HUDEP-2 (cell line): ENCODE measurements around the gene DCLRE1B.
A peak's percentile ranks its signal among the peaks of the same experiment; 100 is the strongest.

ENCODE experiments used
- DNase-seq, 76 experiments: peaks; one replicate each; lab custom pipeline; 2025; ENCODE audit not compliant: unreplicated experiment in 76 of 76; lab: John Stamatoyannopoulos, UW

The DCLRE1B gene

DNA sequence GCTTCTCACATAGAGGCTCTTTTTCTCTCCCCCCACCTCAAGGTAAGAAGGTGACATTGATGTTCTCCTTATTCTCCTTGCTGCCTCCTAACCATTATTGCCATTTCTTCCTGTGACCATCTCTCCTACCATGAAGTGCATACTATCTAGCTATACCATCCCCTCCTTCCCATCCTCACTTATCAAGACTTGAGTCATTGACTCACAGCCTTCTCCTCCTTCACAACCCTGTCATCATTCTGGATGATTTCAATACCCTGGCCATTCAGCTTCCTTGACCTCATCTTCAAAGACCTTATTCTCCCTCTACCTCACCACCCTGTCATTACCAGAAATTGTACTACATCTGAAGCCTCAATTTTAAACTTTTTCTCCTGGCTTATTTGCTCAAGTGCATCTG lies 13.1 kb downstream of the DCLRE1B start:
- peak in 4 of 76 experiments; percentile 3 to 18 (median 10) for DNase-seq

DNA sequence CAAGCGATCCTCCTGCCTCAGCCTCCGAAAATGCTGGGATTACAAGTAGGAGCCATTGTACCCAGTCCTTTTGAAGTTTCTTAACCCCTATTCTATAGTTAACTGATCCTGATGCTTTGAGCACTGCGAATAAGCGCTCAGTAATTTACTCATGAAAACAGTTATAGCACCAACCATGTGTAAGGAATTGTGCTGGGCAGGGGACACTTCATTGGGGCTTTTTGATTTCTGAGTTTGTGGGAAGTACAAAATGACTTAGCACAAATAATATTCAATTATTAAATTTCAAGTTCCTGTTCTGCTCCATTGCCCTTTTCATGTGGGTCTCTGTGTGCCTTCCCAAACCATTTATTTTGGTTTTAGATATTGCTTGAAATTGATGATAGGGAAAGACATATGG lies 17.8 kb downstream of the DCLRE1B start:
- DNase-seq, result no peak

DNA sequence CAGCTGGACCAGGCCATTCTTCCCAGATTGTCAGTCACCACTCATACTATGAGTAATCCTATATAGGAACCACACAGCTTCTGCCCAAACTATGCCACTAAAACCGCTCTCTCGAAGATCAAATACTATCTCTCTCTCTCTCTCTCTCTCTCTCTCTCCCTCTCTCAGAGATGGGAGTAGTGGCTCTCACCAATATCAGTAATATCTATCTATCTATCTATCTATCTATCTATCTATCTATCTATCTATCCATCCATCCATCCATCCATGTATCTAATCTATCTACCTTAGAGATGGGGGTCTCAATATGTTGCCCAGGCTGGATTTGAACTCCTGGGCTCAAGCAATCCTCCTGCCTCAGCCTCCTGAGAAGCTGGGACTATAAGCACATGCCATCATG lies 19.3 kb downstream of the DCLRE1B start:
- DNase-seq, result no peak

DNA sequence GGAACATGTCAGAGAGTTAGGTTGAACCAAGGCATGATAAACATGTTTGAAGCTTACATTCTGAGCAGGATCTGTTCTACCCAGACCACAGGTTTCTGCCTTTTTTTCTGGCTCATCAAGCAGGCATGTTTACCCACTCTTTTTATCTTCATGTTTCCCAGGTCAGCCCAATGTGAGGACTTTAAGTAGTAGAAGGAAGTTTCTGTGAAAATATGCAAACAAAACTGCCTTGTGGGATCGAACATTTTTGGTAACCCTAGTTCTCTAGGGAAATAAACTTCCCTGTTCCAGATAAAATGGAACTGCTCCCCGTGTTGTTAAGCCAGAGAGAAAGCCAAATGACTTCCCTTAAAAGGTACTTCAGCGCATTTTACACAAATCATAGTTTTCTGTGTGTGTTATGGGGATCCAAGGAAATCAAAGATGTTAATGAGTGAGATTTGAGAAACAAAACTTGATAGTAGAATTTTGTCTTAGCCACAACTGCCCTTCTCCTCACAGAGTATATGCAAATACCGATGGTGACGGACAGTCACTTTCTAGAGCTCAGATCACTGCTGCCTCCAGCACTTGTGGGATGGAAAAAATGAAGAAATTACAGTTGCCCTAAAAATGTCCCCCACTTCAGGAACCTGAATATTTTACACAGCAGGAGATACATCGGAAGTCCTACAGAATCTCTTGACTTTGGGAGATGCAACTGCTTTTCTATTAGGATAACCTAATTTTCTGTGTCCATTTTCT lies 23.2 kb downstream of the DCLRE1B start:
- DNase-seq, result peak in 7 of 76 experiments; percentile 3 to 41 (median 20)

DNA sequence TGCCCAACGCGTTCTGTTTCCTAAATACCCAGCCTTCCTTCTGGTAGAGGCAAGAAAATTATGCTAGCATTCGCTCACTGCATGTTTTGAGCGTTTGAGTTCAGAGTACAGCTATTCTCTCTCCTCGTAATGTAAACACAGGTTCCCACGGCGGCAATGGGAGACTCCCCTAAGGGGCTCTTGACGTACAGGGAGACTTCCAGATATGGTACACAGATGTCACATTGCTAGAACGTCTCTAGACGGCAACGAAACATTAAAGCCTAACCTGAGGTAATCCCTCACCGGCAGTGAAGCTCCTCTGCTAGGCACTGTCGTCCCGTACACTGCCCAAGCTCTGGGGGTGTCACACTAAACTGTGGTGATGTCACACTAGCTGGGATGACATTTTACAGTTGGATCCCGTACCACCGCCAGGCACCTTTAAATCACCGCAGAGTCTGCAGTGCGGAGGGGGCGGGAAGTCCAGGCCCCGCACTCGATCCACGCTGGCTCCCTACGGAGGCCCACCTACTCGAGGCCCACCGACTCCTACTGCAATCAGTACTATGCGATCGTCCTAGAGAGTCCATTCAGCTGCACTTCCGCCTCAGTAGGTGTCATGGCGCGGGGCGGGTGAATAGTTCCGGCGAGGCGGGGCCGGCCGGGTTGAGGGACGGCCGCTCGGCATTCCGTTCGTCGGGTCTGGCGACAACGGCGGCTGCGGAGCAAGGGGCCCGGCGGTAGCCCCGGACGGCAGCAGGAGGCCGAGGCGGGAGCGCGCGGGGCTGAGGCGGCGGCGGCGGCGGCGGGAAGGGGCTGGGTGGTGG lies 24.0 kb downstream of the DCLRE1B start, which contains the start of gene HIPK1:
HIPK1 (plus strand) TSS at position 384 of the 809 bp plus-strand sequence.
- DNase-seq, result peak in 75 of 76 experiments; percentile 38 to 91 (median 81)

DNA sequence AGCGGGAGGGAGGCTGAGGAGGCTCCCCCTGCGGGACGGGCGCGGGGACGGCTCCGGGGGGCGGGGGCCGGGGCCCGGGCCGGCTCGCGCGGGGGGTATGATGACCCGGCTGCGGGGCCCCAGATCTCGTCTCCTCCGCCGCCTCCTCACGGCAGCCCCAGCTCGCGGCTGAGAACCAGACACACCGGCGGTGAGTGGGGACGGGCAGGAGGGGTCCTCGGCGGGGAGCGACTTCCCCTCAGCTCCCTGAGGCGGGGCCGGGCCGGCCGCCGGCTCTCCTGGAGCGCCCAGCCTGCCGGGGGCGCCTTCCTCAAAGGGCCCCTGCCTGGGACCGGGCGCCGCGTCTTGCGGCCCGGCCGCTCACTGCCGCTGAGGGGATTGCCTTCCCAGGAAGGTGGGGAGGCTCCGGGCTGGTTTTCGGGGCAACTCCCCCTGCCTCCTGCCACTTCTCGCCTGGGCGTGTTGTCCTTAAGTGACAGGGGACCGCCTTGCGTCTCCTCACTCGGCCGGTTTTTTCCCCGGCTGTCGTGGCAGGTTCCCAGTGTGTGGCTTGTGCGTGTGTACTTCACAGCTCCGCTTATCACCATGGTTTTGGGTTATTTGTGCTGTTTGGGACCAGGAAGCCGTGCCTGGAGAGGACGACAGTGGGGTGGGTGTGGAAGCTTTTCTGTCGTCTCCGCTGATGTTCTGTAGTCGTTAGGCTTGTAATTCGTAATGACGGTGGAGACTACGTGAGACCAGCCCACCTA lies 24.8 kb downstream of the DCLRE1B start:
- DNase-seq, result peak in 60 of 76 experiments; percentile 6 to 63 (median 36)

DNA sequence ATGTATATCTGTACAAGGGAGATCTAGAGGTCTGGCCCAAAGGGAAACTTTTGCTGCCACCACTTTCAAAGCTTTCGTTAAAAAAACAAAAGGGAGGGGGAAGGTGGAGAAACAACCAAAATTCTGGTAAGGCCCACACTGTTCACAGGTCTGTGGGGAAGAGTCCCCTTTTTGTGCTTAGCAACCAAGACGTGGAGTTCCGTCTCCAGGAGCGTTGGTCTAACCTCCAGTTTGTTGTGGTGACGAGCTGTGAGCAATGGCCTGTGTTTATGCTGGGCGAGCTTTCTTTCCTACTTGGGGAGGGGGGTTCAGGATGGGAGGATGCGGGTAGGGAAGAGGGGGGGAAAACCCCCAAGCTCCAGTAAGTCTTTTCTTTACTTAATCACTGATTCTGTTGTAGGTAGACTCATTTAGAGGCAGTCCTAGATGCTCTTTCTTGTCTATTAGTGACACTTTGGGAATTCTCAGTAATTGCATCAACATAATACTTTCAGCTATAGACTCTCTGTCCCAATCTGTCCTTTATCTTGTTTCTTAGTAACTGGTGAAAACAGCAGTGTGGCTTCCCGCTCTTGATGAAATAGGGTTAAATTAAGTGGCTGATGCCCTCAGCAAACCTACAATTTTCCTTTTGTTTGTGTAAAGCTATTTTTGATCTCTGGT lies 25.5 kb downstream of the DCLRE1B start:
- DNase-seq, result peak in 23 of 76 experiments; percentile 9 to 59 (median 25)

DNA sequence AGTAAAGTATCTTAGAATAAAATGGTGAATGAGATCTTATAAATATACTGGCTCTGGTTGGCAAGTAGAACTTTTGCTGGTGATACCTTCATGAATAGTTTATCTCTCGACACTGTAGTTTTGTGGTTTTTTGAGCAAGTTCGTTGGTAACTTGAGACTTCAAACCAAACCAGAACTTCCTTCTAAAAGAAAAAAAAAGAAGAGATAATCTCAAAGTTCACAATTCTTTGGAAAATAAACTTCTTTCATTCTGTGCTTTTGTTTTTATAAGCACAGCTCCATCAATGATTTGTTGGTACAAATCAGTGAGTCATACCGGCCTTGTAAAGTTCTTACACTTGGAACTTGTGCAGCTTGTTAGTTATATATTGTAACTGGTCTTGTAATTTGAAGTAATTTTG lies 26.3 kb downstream of the DCLRE1B start:
- DNase-seq, result peak in 17 of 76 experiments; percentile 5 to 66 (median 28)

DNA sequence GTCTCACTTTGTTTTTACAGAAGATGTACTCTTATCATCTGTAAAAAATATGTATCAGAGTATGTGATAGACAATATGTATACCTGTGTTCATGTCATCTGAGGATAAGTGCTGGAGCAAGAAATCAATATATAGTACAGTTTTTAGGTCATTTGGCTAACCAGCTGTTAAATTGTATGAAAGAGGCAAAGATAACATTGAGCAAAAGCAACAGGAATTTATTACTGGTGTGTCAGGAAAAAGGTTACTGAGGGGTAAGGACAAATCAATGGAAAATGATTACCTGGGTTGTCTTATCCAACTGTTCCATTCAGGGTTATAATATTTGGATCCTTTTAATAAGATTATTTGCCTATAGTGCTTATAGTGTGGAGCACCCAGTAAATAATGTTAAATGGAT lies 28.9 kb downstream of the DCLRE1B start:
- DNase-seq, result no peak

DNA sequence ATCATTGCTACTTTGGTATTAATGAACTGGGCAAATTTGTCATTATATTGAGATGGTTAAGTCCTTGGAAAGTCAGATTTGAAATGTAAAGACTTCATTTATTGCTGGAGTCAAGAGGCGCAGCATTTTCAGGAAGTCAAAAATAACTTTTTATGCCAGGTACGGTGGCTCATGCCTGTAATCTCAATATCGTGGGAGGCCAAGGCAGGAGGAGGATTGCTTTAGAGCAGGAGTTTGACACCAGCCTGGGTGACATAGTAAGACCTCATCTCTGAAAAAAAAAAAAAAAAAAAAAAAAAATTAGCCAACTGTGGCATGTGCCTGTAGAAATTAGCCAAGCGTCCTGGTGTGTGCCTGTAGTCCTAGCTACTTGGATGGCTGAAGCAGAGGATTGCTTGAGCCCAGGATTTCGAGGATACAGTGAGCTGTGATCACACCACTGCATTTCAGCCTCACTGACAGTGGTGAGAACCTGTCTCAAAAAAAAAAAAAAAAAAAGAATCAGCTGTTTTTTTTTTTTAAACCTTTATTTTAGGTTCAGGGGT lies 29.5 kb downstream of the DCLRE1B start:
- no peak for DNase-seq

DNA sequence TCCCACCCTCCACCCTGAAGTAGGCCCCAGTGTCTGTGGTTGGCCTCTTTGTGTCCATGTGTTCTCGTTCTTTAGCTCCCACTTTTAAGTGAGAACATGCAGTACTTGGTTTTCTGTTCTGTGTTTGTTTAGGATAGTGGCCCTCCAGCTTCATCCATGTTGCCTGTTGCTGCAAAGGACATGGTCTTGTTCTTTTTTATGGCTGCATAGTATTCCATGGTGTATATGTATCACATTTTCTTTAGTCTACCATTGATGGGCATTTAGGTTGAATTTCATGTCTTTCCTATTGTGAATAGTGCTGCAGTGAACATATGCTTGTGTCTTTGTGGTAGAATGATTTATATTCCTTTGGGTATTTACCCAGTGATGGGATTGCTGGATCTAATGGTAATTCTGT lies 30.1 kb downstream of the DCLRE1B start:
- DNase-seq, result no peak

DNA sequence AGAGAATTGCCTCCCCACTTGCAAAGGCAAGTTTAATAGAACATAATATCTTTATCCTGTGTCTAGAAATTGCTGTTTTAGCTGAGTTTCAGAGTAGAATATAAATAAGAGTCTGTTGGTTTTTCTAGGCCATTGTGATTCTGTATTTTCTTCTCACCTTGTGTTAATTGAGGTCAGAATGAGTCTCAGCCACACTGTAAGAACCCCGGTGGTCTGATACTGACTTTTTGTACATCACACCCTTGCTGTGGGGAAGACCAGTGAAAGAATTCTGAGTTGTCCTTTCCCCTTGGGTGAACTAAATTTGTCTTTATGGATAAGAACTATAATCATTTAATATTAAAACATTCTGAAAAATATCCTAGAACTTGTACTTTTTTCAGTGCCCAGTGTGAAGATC lies 30.8 kb downstream of the DCLRE1B start:
- DNase-seq, result no peak

DNA sequence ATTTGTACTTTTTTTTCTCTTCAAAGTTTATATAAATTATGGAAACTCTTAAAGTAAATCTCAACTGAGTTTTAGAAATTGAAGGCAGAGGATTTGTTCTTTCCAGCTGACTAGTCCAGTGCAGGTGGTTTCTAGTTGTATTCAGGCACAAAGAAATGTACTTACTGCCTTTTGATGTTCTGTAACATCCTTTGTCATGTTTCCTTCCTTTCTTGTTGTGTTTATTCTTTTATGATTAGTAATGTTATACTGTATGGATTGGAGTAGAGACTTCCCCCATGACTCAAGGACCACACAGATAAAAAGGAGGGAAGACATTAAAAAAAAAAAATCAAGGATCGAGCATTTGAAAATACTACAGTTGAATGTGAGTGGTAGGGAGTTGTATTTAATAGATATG lies 32.0 kb downstream of the DCLRE1B start:
- no peak for DNase-seq

DNA sequence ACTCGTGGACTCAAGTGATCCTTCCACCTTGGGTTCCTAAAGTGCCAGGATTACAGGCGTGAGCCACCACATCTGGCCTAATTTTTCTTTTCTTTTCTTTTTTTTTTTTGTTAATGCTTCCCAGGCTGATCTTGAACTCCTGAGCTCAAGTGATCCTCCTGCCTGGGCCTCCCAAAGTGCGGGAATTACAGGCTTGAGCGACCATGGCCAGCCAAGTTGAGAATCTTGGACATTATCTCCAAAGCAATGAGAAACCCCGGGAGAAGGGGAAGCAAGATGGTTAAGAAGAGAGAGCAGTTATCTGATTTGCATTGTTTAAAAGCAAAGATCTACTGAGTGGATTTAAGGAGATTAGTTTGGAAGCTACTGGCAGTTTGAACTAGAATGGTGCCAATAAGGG lies 33.1 kb downstream of the DCLRE1B start:
- DNase-seq, result no peak

DNA sequence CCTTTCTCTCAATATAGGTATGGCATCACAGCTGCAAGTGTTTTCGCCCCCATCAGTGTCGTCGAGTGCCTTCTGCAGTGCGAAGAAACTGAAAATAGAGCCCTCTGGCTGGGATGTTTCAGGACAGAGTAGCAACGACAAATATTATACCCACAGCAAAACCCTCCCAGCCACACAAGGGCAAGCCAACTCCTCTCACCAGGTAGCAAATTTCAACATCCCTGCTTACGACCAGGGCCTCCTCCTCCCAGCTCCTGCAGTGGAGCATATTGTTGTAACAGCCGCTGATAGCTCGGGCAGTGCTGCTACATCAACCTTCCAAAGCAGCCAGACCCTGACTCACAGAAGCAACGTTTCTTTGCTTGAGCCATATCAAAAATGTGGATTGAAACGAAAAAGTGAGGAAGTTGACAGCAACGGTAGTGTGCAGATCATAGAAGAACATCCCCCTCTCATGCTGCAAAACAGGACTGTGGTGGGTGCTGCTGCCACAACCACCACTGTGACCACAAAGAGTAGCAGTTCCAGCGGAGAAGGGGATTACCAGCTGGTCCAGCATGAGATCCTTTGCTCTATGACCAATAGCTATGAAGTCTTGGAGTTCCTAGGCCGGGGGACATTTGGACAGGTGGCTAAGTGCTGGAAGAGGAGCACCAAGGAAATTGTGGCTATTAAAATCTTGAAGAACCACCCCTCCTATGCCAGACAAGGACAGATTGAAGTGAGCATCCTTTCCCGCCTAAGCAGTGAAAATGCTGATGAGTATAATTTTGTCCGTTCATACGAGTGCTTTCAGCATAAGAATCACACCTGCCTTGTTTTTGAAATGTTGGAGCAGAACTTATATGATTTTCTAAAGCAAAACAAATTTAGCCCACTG lies 35.5 kb downstream of the DCLRE1B start:
- DNase-seq, result no peak

DNA sequence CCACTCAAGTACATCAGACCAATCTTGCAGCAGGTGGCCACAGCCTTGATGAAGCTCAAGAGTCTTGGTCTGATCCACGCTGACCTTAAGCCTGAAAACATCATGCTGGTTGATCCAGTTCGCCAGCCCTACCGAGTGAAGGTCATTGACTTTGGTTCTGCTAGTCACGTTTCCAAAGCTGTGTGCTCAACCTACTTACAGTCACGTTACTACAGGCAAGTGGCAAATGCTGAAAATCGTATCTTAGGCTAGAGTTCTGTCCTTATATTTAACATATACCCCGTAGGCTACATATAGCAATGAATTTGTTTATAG lies 36.1 kb downstream of the DCLRE1B start:
- DNase-seq, result no peak

DNA sequence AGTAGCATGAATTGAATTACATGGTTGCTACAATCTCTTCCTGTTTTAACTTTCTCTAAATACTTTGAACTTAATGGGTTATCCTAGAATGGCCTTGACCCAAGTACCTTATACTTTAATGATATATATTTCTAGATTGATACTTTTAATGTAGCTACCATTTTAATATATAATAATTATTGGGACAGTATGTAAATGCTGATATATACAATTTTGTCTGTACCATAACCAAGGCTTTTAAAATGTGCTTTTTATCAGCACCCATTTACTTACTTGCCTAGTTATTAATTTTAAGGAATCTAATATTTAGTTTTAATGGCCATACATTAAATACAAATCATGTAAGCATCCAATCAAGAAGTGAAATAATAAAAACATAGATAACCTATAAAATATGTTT lies 37.4 kb downstream of the DCLRE1B start:
- no peak for DNase-seq

DNA sequence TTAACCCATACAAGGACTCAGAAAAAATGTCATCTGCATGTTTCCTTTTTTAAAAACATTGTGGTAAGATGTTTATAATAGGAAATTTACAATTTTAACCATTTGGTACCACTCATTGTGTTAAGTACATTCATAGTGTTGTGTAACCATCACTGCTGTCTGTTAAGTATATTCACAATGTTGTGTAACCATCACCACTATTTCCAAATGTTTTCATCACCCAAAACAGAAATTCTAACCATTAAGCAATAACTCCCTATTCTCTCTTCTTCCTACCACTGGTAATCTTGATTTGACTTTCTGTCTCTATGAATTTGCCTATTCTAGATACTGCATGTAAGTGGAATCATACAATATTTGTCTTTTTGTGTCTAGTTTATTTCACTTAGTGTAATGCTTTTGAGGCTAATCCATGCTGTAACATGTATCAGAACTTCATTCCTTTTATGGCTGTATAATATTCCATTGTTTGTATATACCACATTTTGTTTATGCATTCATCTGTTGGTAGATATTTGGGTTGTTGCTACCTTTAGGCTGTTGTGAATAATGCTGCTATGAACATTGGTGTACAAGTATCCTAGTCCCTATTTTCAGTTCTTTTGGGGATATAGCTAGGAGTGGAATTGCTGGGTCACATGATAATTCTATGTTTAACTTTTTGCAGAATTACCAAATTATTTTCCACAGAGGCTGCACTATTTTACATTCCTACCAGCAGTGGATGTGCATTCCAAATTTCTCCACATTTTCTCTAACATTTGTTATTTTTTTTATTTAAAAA lies 38.1 kb downstream of the DCLRE1B start:
- DNase-seq, result no peak

DNA sequence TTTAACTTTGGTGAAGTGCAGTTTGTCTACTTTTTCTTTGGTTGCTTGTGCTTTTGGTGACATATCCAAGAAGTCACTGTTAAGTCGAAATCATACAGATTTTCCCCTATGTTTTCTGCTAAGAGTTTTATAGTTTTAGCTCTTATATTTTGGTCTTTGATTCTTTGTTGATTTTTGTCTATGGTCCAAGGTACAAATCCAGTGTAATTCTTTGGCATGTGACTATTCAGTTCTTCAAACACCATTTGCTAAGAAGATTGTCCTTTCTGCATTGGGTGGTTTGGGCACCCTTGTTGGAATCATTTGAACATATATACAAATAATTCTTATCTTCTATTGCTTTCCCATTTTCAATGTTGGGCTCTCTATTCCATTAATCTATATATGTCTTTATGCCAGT lies 40.2 kb downstream of the DCLRE1B start:
- DNase-seq, result no peak
